GM12878 (cell line): ENCODE data around the gene PTPRM. TPM values are rescaled to one million over a fixed set of nuclear protein-coding genes. Genes with fewer than 3 reads are reported as not detected.

Experiments
- ATAC-seq: fragments of 200-7000 bp; cut with Tn5 transposase; 3 replicates; pipeline ENCODE4 v1.9.1; 2020; ENCODE audit warnings: mild to moderate bottlenecking, moderate library complexity
- BruUV-seq: library from RNA; stranded (reverse); fragments of 400-500 nt; replicated peaks from 2 replicates; lab custom pipeline; 2021; lab: Mats Ljungman, UMichigan
- CTCF ChIA-PET: fragments of 300-600 bp; sonication (Branson Sonifier 250); formaldehyde crosslinking; extraction: SDS; loops from one replicate; lab custom pipeline; 2021; ENCODE audit warnings: inconsistent platforms; lab: Yijun Ruan, JAX
- POLR2A ChIA-PET: fragments of 350-600 bp; formaldehyde crosslinking; extraction: SDS; loops from one replicate; lab custom pipeline; 2021; ENCODE audit warnings: inconsistent platforms; lab: Charles Lee
- RAD21 ChIA-PET: fragments of 300-600 bp; sonication (Branson Sonifier 250); formaldehyde crosslinking; loops from one replicate; lab custom pipeline; 2023; ENCODE audit warnings: antibody characterized with exemption; ENCODE audit not compliant: unreplicated experiment; lab: Charles Lee
- SMC1A ChIA-PET: fragments of 300-600 bp; sonication (Branson Sonifier 250); formaldehyde crosslinking; loops from one replicate; lab custom pipeline; 2023; ENCODE audit not compliant: unreplicated experiment, uncharacterized antibody; lab: Charles Lee
- DNase-seq: peaks from one replicate; pipeline ENCODE4 v3.0.0-alpha.2; 2011; ENCODE audit warnings: low read depth, low spot score
- FAIRE-seq: peaks from 3 replicates; lab custom pipeline; 2011; peaks lifted over from hg19 to GRCh38; lab: Jason Lieb, UNC
- H2AFZ ChIP-seq: 2 replicates; pipeline ENCODE4 v1.6.0; 2011; ENCODE audit warnings: low read depth, low read length, control low read depth; ENCODE audit not compliant: control insufficient read depth
- H3K27ac ChIP-seq: 2 replicates; pipeline ENCODE4 v1.5.1; 2011; ENCODE audit warnings: control low read depth; ENCODE audit not compliant: control insufficient read depth, insufficient read depth
- H3K27me3 ChIP-seq, 2 experiments: replicated peaks in 1 of 2; 2 replicates each; pipeline versions ENCODE4 v1.6.0 to v1.6.1; 2011; ENCODE audit warnings: low read length in 1 of 2; ENCODE audit not compliant: control insufficient read depth in 2 of 2, insufficient read depth in 2 of 2
- H3K36me3 ChIP-seq, 2 experiments: 2 replicates each; pipeline ENCODE4 v1.5.1; 2011; ENCODE audit warnings: low read length in 1 of 2; ENCODE audit not compliant: control insufficient read depth in 2 of 2, insufficient read depth in 2 of 2
- H3K4me1 ChIP-seq: 2 replicates; pipeline ENCODE4 v1.6.1; 2011; ENCODE audit warnings: mild to moderate bottlenecking, low read length, moderate library complexity, mixed read lengths; ENCODE audit not compliant: control insufficient read depth, insufficient read depth
- H3K4me2 ChIP-seq: 2 replicates; pipeline ENCODE4 v1.6.0; 2011; ENCODE audit warnings: control low read depth; ENCODE audit not compliant: control insufficient read depth, insufficient read depth
- H3K4me3 ChIP-seq: fragments of 200-600 bp; sonication (generic); 2 replicates; pipeline ENCODE4 v1.5.1; 2016
- H3K79me2 ChIP-seq: 2 replicates; pipeline ENCODE4 v1.6.0; 2011; ENCODE audit warnings: low read length; ENCODE audit not compliant: control insufficient read depth, insufficient read depth
- H3K9ac ChIP-seq: 2 replicates; pipeline ENCODE4 v1.8.0; 2011; ENCODE audit warnings: low read length, control low read depth, mixed read lengths; ENCODE audit not compliant: control insufficient read depth, insufficient read depth
- H3K9me3 ChIP-seq: replicated peaks from 3 replicates; pipeline ENCODE4 v1.5.1; 2011; ENCODE audit warnings: mild to moderate bottlenecking, low read length; ENCODE audit not compliant: control insufficient read depth, insufficient read depth
- H4K20me1 ChIP-seq: 2 replicates; pipeline ENCODE4 v1.6.0; 2011; ENCODE audit not compliant: control insufficient read depth, insufficient read depth
- ATF7 ChIP-seq: fragments of 450-650 bp; IDR thresholded peaks from 2 replicates; pipeline ENCODE4 v1.6.1; 2016; ENCODE audit warnings: low read depth, mild to moderate bottlenecking
- BRCA1 ChIP-seq: IDR thresholded peaks from 2 replicates; pipeline ENCODE4 v1.6.1; 2011; ENCODE audit warnings: low read depth, low read length, improper control_type of control experiment
- CHD2 ChIP-seq: IDR thresholded peaks from 2 replicates; pipeline ENCODE4 v1.6.1; 2011; ENCODE audit warnings: low read depth, low read length, improper control_type of control experiment, borderline replicate concordance
- DPF2 ChIP-seq: fragments of 450-650 bp; IDR thresholded peaks from 2 replicates; pipeline ENCODE4 v1.6.1; 2017; ENCODE audit warnings: mild to moderate bottlenecking
- GABPA ChIP-seq: IDR thresholded peaks from 2 replicates; pipeline ENCODE4 v1.6.1; 2014; ENCODE audit warnings: antibody characterized with exemption, low read depth, mild to moderate bottlenecking, inconsistent platforms
- JUNB ChIP-seq: IDR thresholded peaks from 2 replicates; pipeline ENCODE4 v1.6.1; 2016; ENCODE audit warnings: antibody characterized with exemption, mild to moderate bottlenecking
- KAT2A ChIP-seq: conservative IDR thresholded peaks from 2 replicates; pipeline ENCODE4 v1.6.1; 2011; ENCODE audit warnings: low read depth, low read length; ENCODE audit not compliant: control insufficient read depth
- NBN ChIP-seq: fragments of 450-650 bp; IDR thresholded peaks from 2 replicates; pipeline ENCODE4 v1.6.1; 2016
- POLR2AphosphoS2 ChIP-seq: IDR thresholded peaks from 2 replicates; pipeline ENCODE4 v1.6.1; 2011; ENCODE audit warnings: low read depth, mild to moderate bottlenecking, low read length, improper control_type of control experiment, moderate library complexity
- POU2F2 ChIP-seq: IDR thresholded peaks from 3 replicates; pipeline ENCODE4 v1.6.1; 2011; ENCODE audit warnings: low read depth, mild to moderate bottlenecking, low read length, borderline replicate concordance
- SMAD1 ChIP-seq: fragments of 450-650 bp; IDR thresholded peaks from 2 replicates; pipeline ENCODE4 v1.6.1; 2018; ENCODE audit warnings: mild to moderate bottlenecking, low read depth; ENCODE audit not compliant: partially characterized antibody
- SMAD5 ChIP-seq: IDR thresholded peaks from 2 replicates; pipeline ENCODE4 v1.6.1; 2016; ENCODE audit warnings: antibody characterized with exemption, low read depth
- SRF ChIP-seq, 2 experiments: IDR thresholded peaks; 2 replicates each; pipeline ENCODE4 v1.6.1; 2011; ENCODE audit warnings: low read depth in 2 of 2, low read length in 2 of 2, mild to moderate bottlenecking in 1 of 2, moderate library complexity in 1 of 2
- TCF7 ChIP-seq: IDR thresholded peaks from 2 replicates; pipeline ENCODE4 v1.6.1; 2014; ENCODE audit warnings: antibody characterized with exemption, borderline replicate concordance
- USF2 ChIP-seq: IDR thresholded peaks from 2 replicates; pipeline ENCODE4 v1.6.1; 2011; ENCODE audit warnings: low read depth, low read length, improper control_type of control experiment, borderline replicate concordance
- ZBTB33 ChIP-seq: fragments of 450-650 bp; IDR thresholded peaks from 2 replicates; pipeline ENCODE4 v1.6.1; 2017; ENCODE audit warnings: mild to moderate bottlenecking
- ZNF207 ChIP-seq: fragments of 450-650 bp; IDR thresholded peaks from 2 replicates; pipeline ENCODE4 v1.6.1; 2014; ENCODE audit warnings: antibody characterized with exemption, mild to moderate bottlenecking, borderline replicate concordance
- ZNF24 ChIP-seq: fragments of 450-650 bp; IDR thresholded peaks from 2 replicates; pipeline ENCODE4 v1.6.1; 2017; ENCODE audit warnings: antibody characterized with exemption, mild to moderate bottlenecking
- ZSCAN29 ChIP-seq: fragments of 450-650 bp; IDR thresholded peaks from 2 replicates; pipeline ENCODE4 v1.6.1; 2017; ENCODE audit warnings: mild to moderate bottlenecking, moderate library complexity
- WGBS: methylation state at CpG from one replicate; pipeline ENCODE4 v1.1.6; 2016; ENCODE audit warnings: low lambda C conversion rate; ENCODE audit not compliant: insufficient replicate concordance, insufficient coverage; ENCODE audit errors: missing lambda C conversion rate; 5-methylcytosine and 5-hydroxymethylcytosine counted together
- in situ Hi-C: fragments of 300-500 bp; cut with MboI; formaldehyde crosslinking; loops from 9 replicates; pipeline ENCODE4 v1.14.3; 2018; ENCODE audit warnings: mixed read lengths
- intact Hi-C: fragments of 100-400 bp; cut with micrococcal nuclease; formaldehyde crosslinking; loops from one replicate; pipeline ENCODE4 v1.14.2; 2022; ENCODE audit not compliant: unreplicated experiment
- polyA plus RNA-seq, 11 experiments: library from polyadenylated mRNA; depleted of rRNA in 4 of 11; unstranded in 6 of 11; stranded (reverse) in 5 of 11; fragments of >200 nt; fragmentation: Nextera tagmentation in 4 of 11; fragmentation: Illumina TruSeq in 1 of 11; extraction: Ambion mirVana in 4 of 11; extraction: Trizol in 1 of 11; gene quantifications; 1 replicate in 1 of 11; 2 replicates in 10 of 11; pipeline versions ENCODE4 v1.2.1 to v1.2.3, GENCODE V29; 2011 to 2016; ENCODE audit warnings: inconsistent platforms in 2 of 11, missing spikeins in 2 of 11, low read depth in 1 of 11
- total RNA-seq, 4 experiments: library from RNA; depleted of rRNA in 3 of 4; stranded (reverse); fragments of >200 nt in 3 of 4; fragmentation: Illumina TruSeq in 1 of 4; extraction: Trizol in 1 of 4; gene quantifications; 2 replicates each; pipeline versions ENCODE4 v1.2.1 to v1.2.3, GENCODE V29; 2013 to 2021

PTPRM gene
- total and polyA plus RNA-seq, 10 of the 15 experiments (the other 5 are each of a cell fraction or from before 2014, with no cell fraction given), result 0.07 to 22.6 (median 0.60) TPM

DNA sequence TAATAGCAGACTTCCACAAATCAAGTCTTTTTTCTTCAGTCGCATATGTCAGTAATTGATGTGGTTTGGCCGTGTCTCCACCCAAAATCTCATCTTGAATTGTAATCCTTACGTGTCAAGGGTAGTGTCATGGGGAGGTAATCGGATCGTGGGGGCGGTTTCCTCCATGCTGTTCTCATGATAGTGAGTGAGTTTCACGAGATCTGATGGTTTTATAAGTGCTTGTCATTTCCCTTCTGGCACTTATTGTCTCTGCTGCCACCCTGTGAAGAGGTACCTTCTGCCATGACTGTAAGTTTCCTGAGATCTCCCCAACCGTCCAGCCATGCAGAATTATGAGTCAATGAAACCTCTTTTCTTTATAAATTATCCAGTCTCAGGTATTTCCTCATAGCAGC, 478.8 kb downstream of the PTPRM start:
- Histone ChIP-seq H3K79me2 (no peaks in the 10 kb centered on the region), H3K27me3 (no peaks in the 10 kb centered on the region), H3K27ac (no peak overlapping the region), H4K20me1 (no peaks in the 10 kb centered on the region), H3K4me2 (no peak overlapping the region), H3K4me1 (no peaks in the 10 kb centered on the region), H3K36me3 (no peaks in the 10 kb centered on the region), H2AFZ (no peak overlapping the region), H3K9me3 (no peaks in the 10 kb centered on the region), H3K9ac (no peak overlapping the region), H3K4me3 (no peak overlapping the region)
- in situ Hi-C loops (no loop called here), intact Hi-C loops (no loop called here)
- FAIRE-seq, result no peak
- SMC1A ChIA-PET, result no interaction called here
- POLR2A ChIA-PET, result no interaction called here
- no peak for ATAC-seq
- RAD21 ChIA-PET, result no interaction called here
- no TSS peak for BruUV-seq
- 24% methylated on average over 8 of the region's 8 CpGs for WGBS
- DNase-seq, result no peak
- TF ChIP-seq POLR2AphosphoS2 (no peak), USF2 (no peak), GABPA (no peak), SMAD1 (no peak), KAT2A (no peak), ZNF207 (no peak), ZNF24 (no peak)
- CTCF ChIA-PET, result interaction anchor here (0.9 kb wide), 1 partner anchor 1126 kb away, joined by 3 read pairs; no protein-coding TSS in a partner anchor

DNA sequence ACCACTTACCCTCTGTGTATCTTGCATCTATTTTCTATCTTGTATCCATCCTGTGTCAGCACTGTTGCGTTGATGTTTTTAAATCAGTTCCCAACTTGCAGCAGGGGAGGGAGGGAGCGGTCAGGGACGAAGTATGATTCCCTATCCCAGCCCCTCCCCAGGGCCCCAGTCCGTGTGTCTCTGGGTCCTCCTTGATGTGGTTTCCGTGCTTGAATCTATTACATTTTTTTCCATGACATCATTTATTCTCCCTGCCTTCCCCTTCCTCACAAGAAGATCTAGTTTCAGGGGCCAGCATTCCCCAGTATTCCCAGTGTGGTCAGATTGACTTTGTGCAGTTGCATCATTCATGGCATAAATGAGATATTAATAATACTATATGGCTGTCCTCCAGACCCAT, 479.3 kb downstream of the PTPRM start:
- 27% methylated on average over 5 of the region's 5 CpGs for WGBS
- Histone ChIP-seq H3K4me3 (no peak overlapping the region), H3K79me2 (no peaks in the 10 kb centered on the region), H3K9ac (no peak overlapping the region), H2AFZ (no peak overlapping the region), H3K27me3 (no peaks in the 10 kb centered on the region), H3K9me3 (no peaks in the 10 kb centered on the region), H3K27ac (no peak overlapping the region), H3K36me3 (no peaks in the 10 kb centered on the region), H3K4me1 (no peaks in the 10 kb centered on the region), H3K4me2 (no peak overlapping the region), H4K20me1 (no peaks in the 10 kb centered on the region)
- CTCF ChIA-PET, result no interaction called here
- POLR2A ChIA-PET, result no interaction called here
- DNase-seq (no peak), ATAC-seq (no peak), FAIRE-seq (no peak)
- no TSS peak for BruUV-seq
- TF ChIP-seq SMAD5, result no peak
- no peak for TF ChIP-seq DPF2
- no peak for TF ChIP-seq POU2F2
- no peak for TF ChIP-seq BRCA1
- TF ChIP-seq ZBTB33, result no peak
- no peak for TF ChIP-seq CHD2
- no peak for TF ChIP-seq TCF7
- TF ChIP-seq ATF7, result no peak
- TF ChIP-seq KAT2A, result no peak
- no peak for TF ChIP-seq NBN
- TF ChIP-seq JUNB, result no peak
- TF ChIP-seq ZSCAN29, result no peak
- no peak for TF ChIP-seq SRF (IDR thresholded peaks at IDR 0.05; ENCODE audit: low read depth in 2 of 2, low read length in 2 of 2)
- intact Hi-C loops, result no loop called here
- in situ Hi-C loops, result no loop called here
- RAD21 ChIA-PET, result no interaction called here
- SMC1A ChIA-PET, result interaction anchor here (1.0 kb wide), 1 partner anchor 87 kb away, joined by 3 read pairs; no protein-coding TSS in a partner anchor
